Measurements from ENCODE around the gene SPATS2.
"Not testable (repeated sequence)": the region's sequence is repeated elsewhere in the genome, so short reads cannot be mapped to it uniquely, and the experiment has no call there.

The SPATS2 gene

DNA sequence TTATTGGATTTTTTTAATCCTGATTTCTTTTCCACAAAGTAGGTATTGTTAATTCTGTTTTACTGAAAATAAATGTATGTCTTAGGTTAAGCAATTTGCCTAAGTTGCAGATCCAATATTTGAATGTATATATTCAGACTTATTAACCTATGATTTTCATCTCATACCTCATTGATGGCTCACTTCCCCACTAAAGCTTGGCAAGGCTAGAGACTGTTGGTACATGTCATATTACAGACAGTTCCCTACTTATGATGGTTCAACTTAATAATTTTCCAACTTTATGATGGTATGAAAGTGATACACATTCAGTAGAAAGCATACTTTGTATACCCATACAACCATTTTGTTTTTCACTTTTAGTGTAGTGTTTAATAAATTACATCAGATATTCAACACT, 138.4 kb downstream of the SPATS2 start:
- peak; percentile 73 for DNase-seq (ENCODE audit: low read depth)
- H3K4me3 ChIP-seq (ENCODE audit: low read length), result no peak overlapping the region
- TF ChIP-seq, protein P1, sequence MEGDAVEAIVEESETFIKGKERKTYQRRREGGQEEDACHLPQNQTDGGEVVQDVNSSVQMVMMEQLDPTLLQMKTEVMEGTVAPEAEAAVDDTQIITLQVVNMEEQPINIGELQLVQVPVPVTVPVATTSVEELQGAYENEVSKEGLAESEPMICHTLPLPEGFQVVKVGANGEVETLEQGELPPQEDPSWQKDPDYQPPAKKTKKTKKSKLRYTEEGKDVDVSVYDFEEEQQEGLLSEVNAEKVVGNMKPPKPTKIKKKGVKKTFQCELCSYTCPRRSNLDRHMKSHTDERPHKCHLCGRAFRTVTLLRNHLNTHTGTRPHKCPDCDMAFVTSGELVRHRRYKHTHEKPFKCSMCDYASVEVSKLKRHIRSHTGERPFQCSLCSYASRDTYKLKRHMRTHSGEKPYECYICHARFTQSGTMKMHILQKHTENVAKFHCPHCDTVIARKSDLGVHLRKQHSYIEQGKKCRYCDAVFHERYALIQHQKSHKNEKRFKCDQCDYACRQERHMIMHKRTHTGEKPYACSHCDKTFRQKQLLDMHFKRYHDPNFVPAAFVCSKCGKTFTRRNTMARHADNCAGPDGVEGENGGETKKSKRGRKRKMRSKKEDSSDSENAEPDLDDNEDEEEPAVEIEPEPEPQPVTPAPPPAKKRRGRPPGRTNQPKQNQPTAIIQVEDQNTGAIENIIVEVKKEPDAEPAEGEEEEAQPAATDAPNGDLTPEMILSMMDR (IDR thresholded peaks at IDR 0.05; ENCODE audit: insufficient read depth, low read depth, low read length, missing control alignments), result no peak

DNA sequence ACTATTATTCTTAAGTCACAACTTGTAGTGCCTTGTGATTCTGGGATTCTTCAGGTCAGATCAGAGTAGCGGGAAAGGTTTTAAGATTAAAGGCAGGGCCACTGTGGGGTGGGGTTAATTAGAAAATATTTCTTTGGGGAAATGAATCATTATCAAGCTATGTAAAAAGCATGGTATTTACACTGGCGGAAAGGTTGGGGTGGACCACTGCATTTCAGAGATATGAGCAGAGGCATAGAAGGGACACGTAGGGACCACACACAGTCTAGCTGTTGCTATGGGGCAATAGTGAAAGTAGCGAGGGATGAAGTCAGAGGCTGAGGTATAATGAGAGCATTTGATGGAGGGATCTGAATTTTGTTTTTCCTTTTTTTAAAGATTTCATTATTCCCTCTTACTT, 139.9 kb downstream of the SPATS2 start:
- TF ChIP-seq, protein P1 (IDR thresholded peaks at IDR 0.05; ENCODE audit: insufficient read depth, low read depth, low read length, missing control alignments), result no peak
- H3K4me3 ChIP-seq (ENCODE audit: low read length), result no peak overlapping the region
- peak; percentile 89 for DNase-seq (ENCODE audit: low read depth)

DNA sequence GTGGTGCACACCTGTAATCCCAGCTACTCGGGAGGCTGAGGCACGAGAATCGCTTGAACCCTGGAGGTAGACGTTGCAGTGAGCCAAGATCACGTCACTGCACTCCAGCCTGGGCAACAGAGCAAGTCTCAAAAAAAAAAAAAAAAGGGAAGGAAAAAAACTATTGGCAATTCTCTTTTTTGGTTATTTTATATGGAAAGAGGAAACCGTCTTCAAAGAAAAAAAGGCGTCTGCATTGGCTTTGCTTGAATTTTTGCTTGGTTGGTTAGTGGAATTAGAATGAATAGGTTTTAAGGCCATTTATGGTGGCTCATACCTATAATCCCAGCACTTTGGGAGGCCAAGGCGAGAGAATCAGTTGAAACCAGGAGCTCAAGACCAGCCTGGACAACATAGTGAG, 142.4 kb downstream of the SPATS2 start:
- not testable (repeated sequence) for H3K4me3 ChIP-seq (ENCODE audit: low read length); DNase-seq (ENCODE audit: low read depth)

DNA sequence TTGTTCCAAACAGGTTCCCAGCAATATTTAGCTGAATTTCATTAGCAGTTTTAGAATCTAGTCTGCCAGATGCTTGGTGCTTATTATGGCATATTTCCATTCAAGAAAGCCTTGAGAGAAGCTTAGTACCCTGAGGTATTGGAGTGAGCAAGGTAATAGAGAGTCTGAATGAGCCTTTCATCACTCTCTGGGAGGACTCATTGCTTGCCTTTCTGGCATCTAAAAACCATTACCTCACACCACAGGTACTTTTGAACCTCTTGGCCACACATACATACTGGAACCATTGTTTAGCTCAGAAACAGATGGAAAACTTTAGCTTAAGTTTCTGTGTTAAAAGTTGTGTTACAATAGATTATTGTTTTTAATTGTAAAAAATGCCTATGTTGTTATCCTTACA, 144.1 kb downstream of the SPATS2 start:
- TF ChIP-seq, protein P1 (IDR thresholded peaks at IDR 0.05; ENCODE audit: insufficient read depth, low read depth, low read length, missing control alignments), result no peak
- no peak overlapping the region for H3K4me3 ChIP-seq (ENCODE audit: low read length)
- DNase-seq (ENCODE audit: low read depth), result peak; percentile 55

DNA sequence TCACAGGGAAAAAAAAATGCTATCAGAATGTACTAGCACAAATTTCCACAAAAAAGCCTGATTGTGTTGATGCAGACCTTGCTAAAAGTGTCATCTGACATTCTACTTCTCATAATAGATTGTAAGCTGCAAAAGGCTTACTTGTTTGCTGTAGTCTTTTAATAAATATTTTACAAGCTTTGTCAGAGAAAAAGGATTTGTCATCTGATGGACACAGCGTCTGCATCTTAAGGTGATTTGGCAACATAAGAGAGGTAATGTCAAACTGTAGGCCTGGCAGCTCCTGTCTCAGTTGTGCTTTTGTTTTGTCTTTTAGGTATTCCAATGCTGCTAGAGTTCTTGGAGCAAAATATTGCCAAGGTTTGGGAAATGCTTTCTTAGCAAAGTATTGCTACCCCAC, 145.3 kb downstream of the SPATS2 start:
- no peak overlapping the region for H3K4me3 ChIP-seq (ENCODE audit: low read length)
- TF ChIP-seq, protein P1 (IDR thresholded peaks at IDR 0.05; ENCODE audit: insufficient read depth, low read depth, low read length, missing control alignments), result no peak
- DNase-seq (ENCODE audit: low read depth), result no peak

DNA sequence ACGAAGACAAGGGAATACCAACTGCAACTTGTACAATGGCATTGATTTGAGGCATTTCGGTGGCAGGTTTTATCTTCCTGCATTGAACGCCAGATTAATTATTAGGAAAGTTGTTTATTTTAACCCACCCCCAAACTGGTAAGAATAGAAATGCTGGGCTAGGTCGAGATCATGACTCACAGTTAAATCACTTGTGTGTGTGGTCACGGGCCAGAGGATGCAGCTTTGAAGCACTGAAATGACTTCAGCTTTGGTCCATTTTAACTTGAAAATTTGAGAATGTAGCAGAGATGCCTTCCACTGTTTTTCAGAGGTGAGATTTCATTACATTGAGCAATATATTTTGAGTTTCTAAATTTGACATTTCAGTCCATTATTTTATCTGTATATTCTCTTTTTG, 148.0 kb downstream of the SPATS2 start:
- TF ChIP-seq, protein P1 (IDR thresholded peaks at IDR 0.05; ENCODE audit: insufficient read depth, low read depth, low read length, missing control alignments), result no peak
- no peak overlapping the region for H3K4me3 ChIP-seq (ENCODE audit: low read length)
- DNase-seq (ENCODE audit: low read depth), result peak; percentile 84

DNA sequence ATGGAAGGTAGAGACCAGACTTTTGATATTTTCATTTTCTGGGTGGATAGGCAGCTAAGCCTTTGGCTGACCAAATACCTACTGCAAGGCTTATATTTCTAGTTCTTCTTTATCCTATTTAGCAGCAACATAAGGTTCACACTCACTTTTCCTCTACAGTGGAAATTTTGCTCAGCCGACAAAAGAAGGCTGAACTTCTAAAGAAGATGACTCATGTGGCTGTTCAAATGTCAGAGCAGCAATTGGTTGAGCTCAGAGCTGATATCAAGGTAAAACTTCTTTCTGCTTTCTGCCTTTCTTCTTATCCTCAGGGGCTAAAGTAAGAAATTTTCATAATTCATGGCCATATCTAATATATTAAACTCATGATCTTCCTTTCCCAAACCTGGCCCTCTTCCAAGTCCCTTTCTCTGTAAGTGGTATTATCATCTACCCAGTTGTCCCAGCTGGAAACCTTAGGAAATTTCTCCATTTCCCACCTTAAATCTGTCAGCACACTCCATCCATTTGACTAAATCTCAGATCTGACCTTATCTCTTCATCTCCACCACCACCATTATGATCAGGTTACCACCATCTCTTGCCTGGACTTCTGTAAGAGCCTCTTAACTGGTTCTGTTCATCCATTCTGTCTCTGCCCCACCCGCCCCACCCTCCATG, 151.8 kb downstream of the SPATS2 start:
- DNase-seq (ENCODE audit: low read depth), result peak; percentile 36
- H3K4me3 ChIP-seq (ENCODE audit: low read length), result no peak overlapping the region
- TF ChIP-seq, protein P1 (IDR thresholded peaks at IDR 0.05; ENCODE audit: insufficient read depth, low read depth, low read length, missing control alignments), result no peak
